Type B pancreatic cell (in vitro differentiated cells): ENCODE data around the gene ARPC1A. TPM values are rescaled to one million over a fixed set of nuclear protein-coding genes. Genes with fewer than 3 reads are reported as not detected.
A peak's percentile ranks its signal among the peaks of the same experiment; 100 is the strongest.
"Not testable (repeated sequence)": the region's sequence is repeated elsewhere in the genome, so short reads cannot be mapped to it uniquely, and the experiment has no call there.

ENCODE experiments used
- DNase-seq: peaks from one replicate; pipeline ENCODE4 v3.0.0; 2021; ENCODE audit warnings: mixed read lengths; ENCODE audit not compliant: unreplicated experiment; ENCODE audit errors: extremely low spot score
- H3K27ac Mint-ChIP-seq: 2 replicates; pipeline ENCODE4 v1.8.0; 2021; ENCODE audit warnings: mild to moderate bottlenecking, mixed read lengths
- H3K27me3 Mint-ChIP-seq: 2 replicates; pipeline ENCODE4 v1.8.0; 2021; ENCODE audit warnings: mixed read lengths
- H3K36me3 Mint-ChIP-seq: 2 replicates; pipeline ENCODE4 v1.8.0; 2021; ENCODE audit warnings: mixed read lengths
- H3K4me1 Mint-ChIP-seq: one replicate; pipeline ENCODE4 v1.8.0; 2021; ENCODE audit warnings: mixed read lengths; ENCODE audit not compliant: unreplicated experiment
- H3K4me3 Mint-ChIP-seq: 2 replicates; pipeline ENCODE4 v1.8.0; 2021; ENCODE audit warnings: mild to moderate bottlenecking, mixed read lengths
- H3K9me3 Mint-ChIP-seq: 2 replicates; pipeline ENCODE4 v1.8.0; 2021; ENCODE audit warnings: mixed read lengths
- CTCF ChIP-seq: fragments of 200-600 bp; sonication (generic); conservative IDR thresholded peaks from 2 replicates; pipeline ENCODE4 v1.5.0; 2021; ENCODE audit warnings: antibody characterized with exemption, mild to moderate bottlenecking
- total RNA-seq: library from RNA; stranded (reverse); gene quantifications from 2 replicates; pipeline ENCODE4 v1.2.1, GENCODE V29; 2021; ENCODE audit warnings: low replicate concordance

Gene ARPC1A
- total RNA-seq, 1 donor from 2014 or later, result 164 TPM

GRCh38 chr7:99312316-99313203 lies 13.1 kb upstream of the ARPC1A start:
- Mint-ChIP-seq H3K9me3 (peaks cover 3% of the 10 kb centered on the region), H3K36me3 (no peaks in the 10 kb centered on the region), H3K27me3 (no peaks in the 10 kb centered on the region), H3K4me3 (no peak overlapping the region), H3K4me1 (no peaks in the 10 kb centered on the region), H3K27ac (no peak overlapping the region)
- TF ChIP-seq CTCF, result peak; percentile 93
- no peak for DNase-seq

GRCh38 chr7:99313204-99313573 lies 12.5 kb upstream of the ARPC1A start:
- Mint-ChIP-seq H3K4me1 (no peaks in the 10 kb centered on the region), H3K4me3 (no peak overlapping the region), H3K36me3 (no peaks in the 10 kb centered on the region), H3K27me3 (no peaks in the 10 kb centered on the region), H3K9me3 (peaks cover 3% of the 10 kb centered on the region), H3K27ac (no peak overlapping the region)
- peak; percentile 15 for TF ChIP-seq CTCF
- no peak for DNase-seq

GRCh38 chr7:99314504-99314903 lies 11.2 kb upstream of the ARPC1A start:
- no peaks in the 10 kb centered on the region for H3K27me3 Mint-ChIP-seq
- no peaks in the 10 kb centered on the region for H3K4me1 Mint-ChIP-seq
- TF ChIP-seq CTCF, result no peak
- no peaks in the 10 kb centered on the region for H3K36me3 Mint-ChIP-seq
- H3K4me3 Mint-ChIP-seq, result no peak overlapping the region
- H3K27ac Mint-ChIP-seq, result peak overlapping the region; percentile 17
- peaks cover 3% of the 10 kb centered on the region for H3K9me3 Mint-ChIP-seq
- no peak for DNase-seq

GRCh38 chr7:99320371-99320770 lies 5.3 kb upstream of the ARPC1A start:
- Mint-ChIP-seq H3K27me3 (no peaks in the 10 kb centered on the region), H3K9me3 (no peaks in the 10 kb centered on the region), H3K36me3 (no peaks in the 10 kb centered on the region), H3K4me3 (no peak overlapping the region), H3K27ac (no peak overlapping the region), H3K4me1 (no peaks in the 10 kb centered on the region)
- no peak for TF ChIP-seq CTCF
- no peak for DNase-seq

- DNase-seq, H3K27me3 Mint-ChIP-seq, H3K4me3 Mint-ChIP-seq, H3K27ac Mint-ChIP-seq, H3K36me3 Mint-ChIP-seq, H3K9me3 Mint-ChIP-seq: not testable (repeated sequence)
- H3K4me1 Mint-ChIP-seq, result peaks cover 11% of the 10 kb centered on the region
Measured at GRCh38 chr7:99322659-99323058, 3.0 kb upstream of the ARPC1A start.

GRCh38 chr7:99324559-99324958 lies 1.1 kb upstream of the ARPC1A start:
- no peaks in the 10 kb centered on the region for H3K27me3 Mint-ChIP-seq
- no peak for TF ChIP-seq CTCF
- H3K27ac Mint-ChIP-seq, result no peak overlapping the region
- H3K4me1 Mint-ChIP-seq, result peaks cover 16% of the 10 kb centered on the region
- H3K4me3 Mint-ChIP-seq, result peak overlapping the region; percentile 92
- no peak for DNase-seq
- no peaks in the 10 kb centered on the region for H3K36me3 Mint-ChIP-seq
- H3K9me3 Mint-ChIP-seq, result no peaks in the 10 kb centered on the region
